ENCODE data around the gene COL9A3. TPM values are rescaled to one million over a fixed set of nuclear protein-coding genes. Genes with fewer than 3 reads are reported as not detected.
A peak's percentile ranks its signal among the peaks of the same experiment; 100 is the strongest.

The COL9A3 gene
- total and polyA plus RNA-seq, 2 of the 8 experiments (the other 6 are each of a cell fraction or from before 2014, with no cell fraction given), result 21.7 to 80.1 TPM

DNA sequence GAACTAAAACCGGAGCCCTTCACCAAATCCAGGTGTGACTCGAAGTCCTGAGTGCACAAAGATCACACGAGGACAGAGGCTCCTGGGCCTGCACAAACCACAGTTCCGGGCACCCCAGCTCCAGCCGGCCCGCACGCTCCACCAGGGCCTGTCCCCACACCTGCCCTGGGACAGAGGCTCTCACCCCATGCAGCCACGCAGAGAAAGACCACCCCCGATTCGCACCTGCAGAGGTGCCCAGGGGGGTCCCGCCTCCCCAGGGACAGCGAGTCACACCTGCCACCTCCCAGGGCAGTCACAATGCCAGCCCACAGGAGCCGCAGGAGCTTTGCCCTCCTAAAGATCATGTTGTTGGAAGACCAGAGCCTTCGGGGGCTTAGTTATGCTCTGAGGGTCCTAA lies 45.9 kb upstream of the COL9A3 start:
- H4K5ac ChIP-seq (ENCODE audit: insufficient read length, low read depth, low read length), result no peak overlapping the region
- H3K27ac ChIP-seq (ENCODE audit: low read depth, low read length), result no peak overlapping the region
- no peak overlapping the region for H3K18ac ChIP-seq (ENCODE audit: extremely low read depth, low read length)
- no peak overlapping the region for H3K56ac ChIP-seq (replicated peaks; ENCODE audit: insufficient read length, low read depth, low read length)
- FAIRE-seq, result no peak
- no peaks in the 10 kb centered on the region for H3K9me3 ChIP-seq (ENCODE audit: insufficient read depth in 2 of 2, low read depth in 1 of 2, low read length in 1 of 2)
- CTCF ChIA-PET (ENCODE audit: partially characterized antibody), result interaction anchor here (0.9 to 3.1 kb wide), 3 partner anchors 20 to 231 kb away, joined by 3 to 12 read pairs (median 8); partner anchors contain the start of gene NTSR1
- no peak overlapping the region for H2BK12ac ChIP-seq (ENCODE audit: low read depth, low read length)
- H2BK120ac ChIP-seq (replicated peaks; ENCODE audit: low read depth, low read length), result no peak overlapping the region
- no peak overlapping the region for H2AK5ac ChIP-seq (ENCODE audit: low read depth, low read length)
- H3K23me2 ChIP-seq (ENCODE audit: low read depth, low read length), result no peaks in the 10 kb centered on the region
- WGBS, 2 experiments (ENCODE audit: extremely low coverage in 1 of 2, insufficient coverage in 1 of 2, insufficient read length in 1 of 2, insufficient replicate concordance in 2 of 2, low coverage in 1 of 2, low lambda C conversion rate in 2 of 2, missing lambda C conversion rate in 1 of 2), result 81% methylated on average over 14 of the region's 14 CpGs; no CpG with 5 or more reads in 1 of the 2 experiments
- no peak overlapping the region for H2BK5ac ChIP-seq (ENCODE audit: low read depth, low read length)
- no peak overlapping the region for H3K4me2 ChIP-seq (ENCODE audit: insufficient read depth in 1 of 2, low read depth in 2 of 2, low read length in 2 of 2)
- peak overlapping the region; percentile 34; the same call in 1 of the 2 replicates for H2BK15ac ChIP-seq (ENCODE audit: low read length)
- no peak for DNase-seq (ENCODE audit: low read depth in 1 of 2, low spot score in 2 of 2)
- no peaks in the 10 kb centered on the region; a peak in 1 of 7 replicates for H3K27me3 ChIP-seq (replicated peaks in 1 of 4; ENCODE audit: control insufficient read depth in 3 of 4, extremely low read depth in 1 of 4, insufficient read depth in 3 of 4, low read length in 3 of 4)
- H3K23ac ChIP-seq (ENCODE audit: insufficient read length), result no peak overlapping the region
- TF ChIP-seq SIRT6 (IDR thresholded peaks at IDR 0.05; ENCODE audit: low read length), result no peak
- TF ChIP-seq POLR2AphosphoS5 (IDR thresholded peaks at IDR 0.05; ENCODE audit: low read depth, low read length), result no peak
- TF ChIP-seq MAFK (IDR thresholded peaks at IDR 0.05; ENCODE audit: low read depth, low read length), result no peak
- no peak for TF ChIP-seq SP4 (IDR thresholded peaks at IDR 0.05; ENCODE audit: low read length)
- no peak for TF ChIP-seq GABPA (IDR thresholded peaks at IDR 0.05; ENCODE audit: borderline replicate concordance, insufficient read depth, low read length)
- TF ChIP-seq POU5F1 (IDR thresholded peaks at IDR 0.05; ENCODE audit: low read depth, low read length), result no peak
- TF ChIP-seq RAD21 (IDR thresholded peaks at IDR 0.05 in 1 of 2, conservative IDR thresholded peaks at IDR 0.05 in 1 of 2; ENCODE audit: low read depth in 2 of 2, low read length in 2 of 2), result no peak
- no peak overlapping the region for H3K4ac ChIP-seq (replicated peaks; ENCODE audit: insufficient read length, low read depth, low read length)
- no peak overlapping the region for H2BK20ac ChIP-seq (ENCODE audit: low read length)
- H4K91ac ChIP-seq (replicated peaks; ENCODE audit: insufficient read length, low read length), result no peak overlapping the region
- peaks cover 4% of the 10 kb centered on the region; the same call in 1 of the 2 replicates for H3K79me1 ChIP-seq (ENCODE audit: low read depth, low read length)
- H2AFZ ChIP-seq (ENCODE audit: low read length), result no peak overlapping the region
- H3K4me3 ChIP-seq (ENCODE audit: extremely low read depth in 1 of 4, insufficient read depth in 2 of 4, low read depth in 3 of 4, low read length in 4 of 4), result no peak overlapping the region
- no peaks in the 10 kb centered on the region for H3K36me3 ChIP-seq (ENCODE audit: control insufficient read depth in 2 of 4, insufficient read depth in 4 of 4, low read length in 3 of 4)
- H4K20me1 ChIP-seq (replicated peaks in 1 of 2; ENCODE audit: control insufficient read depth in 1 of 2, insufficient read depth in 2 of 2, low read length in 2 of 2), result peaks cover 0 to 4% of the 10 kb centered on the region in 2 experiments
- no peak overlapping the region for H3K14ac ChIP-seq (ENCODE audit: insufficient read length)
- H3K79me2 ChIP-seq (ENCODE audit: control insufficient read depth in 1 of 2, insufficient read depth in 2 of 2, low read length in 2 of 2), result no peaks in the 10 kb centered on the region
- H3K9ac ChIP-seq (replicated peaks in 1 of 4; ENCODE audit: extremely low read depth in 1 of 4, low read depth in 3 of 4, low read length in 3 of 4), result no peak overlapping the region
- no peak overlapping the region for H4K8ac ChIP-seq (ENCODE audit: extremely low read depth, insufficient read depth, low read length)
- H3K4me1 ChIP-seq (replicated peaks in 1 of 4; ENCODE audit: control insufficient read depth in 3 of 4, insufficient read depth in 4 of 4, low read length in 3 of 4), result peaks cover 0 to 10% (median 1%) of the 10 kb centered on the region in 4 experiments; a peak in 3 of 7 replicates
- POLR2A ChIA-PET (ENCODE audit: partially characterized antibody), result interaction anchor here (0.6 kb wide), 1 partner anchor 10 kb away, joined by 3 read pairs; no protein-coding TSS in a partner anchor

Data from H1 (cell line).